Left lobe of liver (tissue), 1 donor: ENCODE results near the gene KRT78. TPM values are rescaled to one million over a fixed set of nuclear protein-coding genes. Genes with fewer than 3 reads are reported as not detected.

Experiments used
- total RNA-seq: library from RNA; stranded (reverse); gene quantifications from one replicate; pipeline ENCODE4 v1.2.1, GENCODE V29; 2021
- donor health status: DM: no; HTN: yes; CAD: no.

The KRT78 gene
- total RNA-seq, 1 donor from 2014 or later: not detected

Other genes starting within 250 kb of the KRT78 start
- not detected for gene KRT72, start 247.5 kb downstream of the KRT78 start, total RNA-seq
- not detected for gene KRT73, start 230.4 kb downstream of the KRT78 start, total RNA-seq
- gene KRT2, start 196.8 kb downstream of the KRT78 start, total RNA-seq: not detected
- gene KRT1, start 168.6 kb downstream of the KRT78 start, total RNA-seq: not detected
- gene KRT77, start 145.5 kb downstream of the KRT78 start, total RNA-seq: not detected
- gene KRT76, start 71.6 kb downstream of the KRT78 start, total RNA-seq: not detected
- not detected for gene KRT3, start 52.9 kb downstream of the KRT78 start, total RNA-seq
- not detected for gene KRT4, start 34.9 kb downstream of the KRT78 start, total RNA-seq
- gene KRT79, start 14.7 kb downstream of the KRT78 start, total RNA-seq: not detected
- 235 TPM for gene KRT8, start 56.1 kb upstream of the KRT78 start, total RNA-seq
- 194 TPM for gene KRT18, start 100.1 kb upstream of the KRT78 start, total RNA-seq
- gene EIF4B, start 157.5 kb upstream of the KRT78 start, total RNA-seq: 184 TPM
- gene TNS2, start 201.1 kb upstream of the KRT78 start, total RNA-seq: 146 TPM
- 16.2 TPM for gene SPRYD3, start 230.4 kb upstream of the KRT78 start, total RNA-seq
- 5.2 TPM for gene IGFBP6, start 248.7 kb upstream of the KRT78 start, total RNA-seq